Epithelial cell of prostate (primary cell): ENCODE data around the gene AMN1.
"Not testable (repeated sequence)": the region's sequence is repeated elsewhere in the genome, so short reads cannot be mapped to it uniquely, and the experiment has no call there.

Experiments
- DNase-seq: peaks from one replicate; pipeline ENCODE4 v3.0.0-alpha.2; 2011; ENCODE audit warnings: low read depth, low spot score
- H3K27ac ChIP-seq: fragments of 450-650 bp; 2 replicates; pipeline ENCODE4 v1.5.1; 2017; ENCODE audit warnings: mild to moderate bottlenecking

Gene AMN1

DNA sequence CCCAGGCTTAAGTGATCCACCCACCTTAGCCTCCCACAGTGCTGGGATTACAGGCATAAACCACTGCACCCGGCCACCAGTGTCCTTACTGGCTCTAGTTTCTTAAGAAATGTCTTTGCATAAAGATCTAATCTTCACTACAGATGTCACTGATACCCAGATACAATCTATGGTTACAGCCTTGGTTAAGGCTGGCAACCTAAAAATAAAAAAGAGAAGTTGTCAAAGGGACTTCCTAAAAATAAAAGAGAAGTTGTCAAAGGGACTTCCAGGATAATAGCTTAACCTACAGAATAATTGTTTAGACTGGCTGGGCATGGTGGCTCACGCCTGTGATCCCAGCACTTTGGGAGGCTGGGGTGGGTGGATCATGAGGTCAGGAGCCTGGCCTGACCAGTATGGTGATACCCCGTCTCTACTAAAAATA lies 41.7 kb downstream of the AMN1 start:
- H3K27ac ChIP-seq: no peak overlapping the region
- DNase-seq: no peak

DNA sequence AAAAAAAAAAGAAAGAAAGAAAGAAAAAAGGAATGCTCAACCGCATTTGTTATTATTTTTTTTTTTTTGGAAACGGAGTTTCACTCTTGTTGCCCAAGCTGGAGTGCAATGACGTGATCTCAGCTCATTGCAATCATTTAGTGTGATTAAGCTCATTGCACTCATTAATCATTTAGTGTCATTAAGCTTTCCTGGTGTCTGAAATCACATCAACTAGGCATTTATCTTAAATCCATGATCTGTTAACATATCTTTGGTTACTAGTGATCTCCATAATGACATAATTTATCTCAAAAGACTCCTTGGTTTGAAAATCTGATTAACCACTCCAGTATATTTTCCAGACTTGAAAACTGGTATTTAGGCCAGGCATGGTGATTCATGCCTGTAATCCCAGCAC lies 43.0 kb downstream of the AMN1 start:
- DNase-seq: no peak
- no peak overlapping the region for H3K27ac ChIP-seq

DNA sequence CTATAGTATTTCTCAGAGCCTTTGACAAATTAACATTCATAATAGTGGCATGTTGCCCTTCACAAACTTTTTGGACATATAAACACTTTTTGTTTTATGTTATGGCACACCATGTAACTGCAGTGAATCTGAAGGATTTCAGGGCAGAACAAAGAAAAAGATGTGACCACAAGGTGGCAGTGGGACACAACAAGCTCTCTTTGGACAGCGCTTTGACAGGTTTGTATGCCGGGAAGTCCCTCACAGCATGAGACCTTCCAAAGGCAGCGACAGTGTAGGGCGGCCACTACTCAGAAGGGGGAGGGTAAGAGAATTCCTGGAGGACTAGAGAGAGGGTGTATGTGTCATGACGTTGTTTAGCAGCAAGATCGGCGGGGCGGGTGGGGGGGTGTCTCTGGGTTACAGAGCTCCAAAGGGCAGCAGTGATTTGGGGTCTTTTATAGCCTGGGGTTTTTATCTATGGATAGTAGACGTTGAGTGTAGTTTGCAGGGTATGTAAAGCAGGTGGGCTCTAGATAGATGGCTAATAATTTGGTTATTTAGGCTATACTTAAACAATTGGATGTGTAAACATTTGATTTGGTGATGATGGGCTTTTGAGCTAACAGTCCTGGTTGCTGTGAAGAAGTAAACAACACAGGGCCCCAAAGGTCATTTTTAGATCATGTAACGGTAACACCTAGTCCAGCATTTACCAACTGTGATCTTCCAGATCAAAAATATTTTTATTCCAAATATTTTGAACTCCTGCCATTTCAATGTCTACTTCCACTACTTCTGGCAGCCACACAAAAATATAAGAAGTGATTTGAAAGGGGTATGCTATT lies 46.5 kb downstream of the AMN1 start:
- peak; percentile 43 for DNase-seq

DNA sequence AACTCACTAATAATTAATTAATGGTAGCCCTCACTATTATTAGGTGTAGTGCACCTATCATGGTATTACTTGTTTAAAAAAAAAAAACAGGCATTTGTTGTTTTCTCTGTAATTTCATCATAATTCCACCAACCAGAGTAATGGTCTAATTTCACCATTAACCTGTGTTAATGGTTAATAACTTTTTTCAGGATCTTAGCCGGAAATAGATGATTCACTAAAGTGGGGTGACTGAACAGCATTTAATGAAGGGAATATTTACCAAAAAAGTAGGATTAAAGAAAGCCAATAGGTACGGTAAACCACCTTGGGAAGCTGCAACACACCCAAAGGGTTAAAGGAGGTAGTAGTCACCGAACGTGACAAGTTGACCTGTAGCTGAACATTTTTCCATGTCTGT lies 56.3 kb downstream of the AMN1 start:
- no peak overlapping the region for H3K27ac ChIP-seq
- no peak for DNase-seq

More for the DNA sequence above, 46.5 kb downstream of the AMN1 start:
- H3K27ac ChIP-seq: no peak overlapping the region

DNA sequence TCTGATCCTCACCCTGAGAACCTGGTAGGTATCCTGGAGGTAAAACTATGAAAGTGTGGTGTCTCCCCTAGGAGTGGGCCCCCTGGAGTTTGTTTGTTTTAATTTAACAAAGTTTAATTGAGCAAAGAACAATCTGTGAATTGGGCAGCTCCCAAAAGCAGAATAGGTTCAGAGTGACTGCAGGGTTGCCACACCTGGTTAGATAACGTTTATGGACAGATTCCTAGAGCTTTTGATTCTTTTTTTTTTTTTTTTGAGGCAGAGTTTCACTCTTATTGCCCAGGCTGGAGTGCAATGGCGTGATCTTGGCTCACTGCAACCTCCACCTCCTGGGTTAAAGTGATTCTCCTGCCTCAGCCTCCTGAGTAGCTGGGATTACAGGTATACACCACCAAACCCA lies 59.2 kb downstream of the AMN1 start:
- not testable (repeated sequence) for H3K27ac ChIP-seq, DNase-seq

DNA sequence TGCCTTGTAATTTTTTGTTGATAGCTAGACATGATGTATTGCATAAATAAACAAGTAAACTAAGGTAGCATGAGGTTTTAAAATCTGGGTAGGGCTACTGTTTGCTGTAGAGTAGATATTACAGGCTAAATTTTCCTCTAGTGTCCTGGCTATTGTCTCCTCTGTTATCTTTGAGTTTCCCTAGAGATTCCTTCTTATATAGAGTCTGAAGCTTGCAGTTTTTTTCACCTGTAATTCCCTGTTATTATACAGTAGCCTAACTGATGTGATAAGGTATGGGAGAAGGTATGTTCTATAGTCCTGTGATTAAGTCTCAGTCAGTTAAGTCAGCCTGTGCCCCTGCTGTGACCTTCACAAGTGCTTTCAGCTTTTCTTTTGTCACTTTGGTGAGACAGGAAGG lies 59.8 kb downstream of the AMN1 start:
- H3K27ac ChIP-seq: no peak overlapping the region
- DNase-seq: no peak

DNA sequence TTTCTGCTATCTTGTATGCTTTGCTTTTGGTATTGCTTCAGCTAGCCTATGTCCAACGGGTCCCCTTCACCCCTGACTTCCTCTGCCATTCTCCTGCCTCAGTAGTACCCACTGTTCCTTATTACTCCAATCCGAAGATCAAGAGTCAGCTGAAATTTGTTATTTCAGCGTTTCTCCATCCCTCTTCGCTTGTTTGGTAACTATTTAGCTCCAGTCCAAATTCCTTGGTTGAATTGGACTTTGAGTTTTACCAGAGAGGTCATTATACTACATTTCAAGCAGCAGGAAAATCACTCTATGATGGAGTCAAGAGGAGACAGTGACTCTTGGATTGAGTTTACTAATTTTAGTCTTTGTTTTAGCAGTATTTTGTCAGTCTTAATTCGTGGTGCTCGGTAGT lies 64.8 kb downstream of the AMN1 start:
- H3K27ac ChIP-seq: no peak overlapping the region
- no peak for DNase-seq

DNA sequence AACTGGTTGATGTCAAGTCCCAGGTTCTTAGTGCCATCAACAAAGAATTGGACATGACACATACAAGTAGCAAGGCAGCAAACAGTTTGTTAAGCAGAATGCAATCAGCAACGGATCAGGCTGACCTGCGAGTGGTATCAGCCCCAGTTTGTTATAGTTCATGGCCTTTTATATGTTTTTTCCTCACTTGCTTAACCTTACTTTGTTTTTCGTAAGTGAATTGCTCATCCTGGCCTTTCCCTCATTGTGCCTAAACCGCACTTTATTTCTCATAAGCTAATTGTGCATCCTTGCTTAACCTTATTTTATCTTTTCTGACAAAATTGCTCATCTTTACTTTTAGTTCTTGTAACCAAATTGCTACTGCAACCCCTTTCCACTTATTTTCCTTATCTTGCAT lies 65.2 kb downstream of the AMN1 start:
- H3K27ac ChIP-seq: no peak overlapping the region
- DNase-seq: no peak

DNA sequence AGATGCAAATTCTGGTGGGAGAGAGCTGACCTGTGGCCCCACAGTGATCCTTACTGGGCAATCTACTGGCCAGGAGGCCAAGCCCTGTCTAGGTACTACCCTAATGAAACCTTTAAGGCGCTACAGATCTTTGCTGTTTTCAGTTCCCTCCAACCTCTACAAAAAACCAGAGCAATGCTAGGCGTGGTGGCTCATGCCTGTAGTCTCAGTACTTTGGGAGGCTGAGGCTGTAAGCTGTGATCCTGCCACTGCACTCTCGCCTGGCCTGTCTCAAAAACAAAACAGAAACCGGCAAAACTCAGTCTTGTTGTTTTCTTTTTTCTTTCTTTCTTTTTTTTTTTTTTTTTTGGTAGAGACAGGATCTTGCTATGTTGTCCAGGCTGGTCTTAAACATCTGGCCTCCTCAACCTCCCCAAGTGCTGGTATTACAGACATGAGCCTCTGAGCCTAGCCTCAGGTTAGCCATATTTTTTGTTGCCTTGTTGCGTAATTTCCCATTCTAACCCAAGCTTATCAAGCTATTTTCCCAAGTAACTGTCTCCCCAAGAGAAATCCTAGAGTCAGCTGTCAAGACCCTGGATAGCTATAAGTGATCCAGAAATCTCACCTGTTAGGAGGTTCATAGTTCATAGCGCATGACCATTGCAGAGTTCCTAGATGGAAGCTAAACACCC lies 66.5 kb downstream of the AMN1 start:
- no peak overlapping the region for H3K27ac ChIP-seq
- no peak for DNase-seq

DNA sequence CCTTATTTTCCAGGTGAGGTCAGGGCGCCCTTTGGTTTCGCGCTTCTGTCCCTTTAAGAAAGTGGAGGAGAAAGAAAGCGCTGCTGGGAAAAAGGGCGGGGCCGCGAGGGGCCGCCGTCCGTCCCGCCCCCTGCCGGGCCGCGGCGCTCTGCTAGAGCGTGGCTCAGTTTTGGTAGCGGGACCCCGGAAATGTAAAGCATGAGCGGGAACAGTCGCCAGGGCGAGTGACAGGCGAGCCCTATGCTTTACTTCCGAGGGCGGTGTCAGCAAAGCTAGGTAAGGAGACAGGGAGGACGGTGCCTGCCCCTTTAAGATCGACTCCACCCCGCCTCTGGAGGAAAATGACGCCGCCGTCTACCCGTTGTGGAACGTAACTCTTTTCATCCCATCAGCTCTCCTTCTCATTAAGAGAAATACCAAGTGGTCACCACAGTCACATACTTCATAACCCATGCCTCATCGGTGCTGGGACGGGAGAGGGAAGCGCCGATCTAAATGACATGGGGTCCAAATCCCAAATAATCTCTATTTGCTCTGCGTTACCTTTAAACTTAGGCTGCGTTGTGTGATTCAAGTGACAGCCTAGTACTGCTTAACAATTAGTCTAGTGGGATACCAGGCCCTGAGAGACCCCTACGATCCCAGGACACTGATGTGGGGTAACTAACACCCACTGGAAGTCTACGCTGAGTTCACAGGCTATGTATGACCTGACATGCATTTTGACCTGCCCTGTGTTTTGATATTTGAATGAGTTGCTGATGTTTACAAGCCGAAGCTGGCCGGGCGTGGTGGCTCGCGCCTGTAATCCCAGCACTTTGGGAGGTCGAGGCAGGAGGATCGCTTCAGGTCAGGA lies 69.5 kb downstream of the AMN1 start, which contains the start of gene ETFBKMT:
Gene ETFBKMT (plus strand): TSS at position 602 of the 856 bp plus-strand sequence. CDS start 2,266 bp downstream, outside the sequence.
- H3K27ac ChIP-seq: peak within 1 kb of the TSS; percentile 93
- DNase-seq: peak; percentile 68

DNA sequence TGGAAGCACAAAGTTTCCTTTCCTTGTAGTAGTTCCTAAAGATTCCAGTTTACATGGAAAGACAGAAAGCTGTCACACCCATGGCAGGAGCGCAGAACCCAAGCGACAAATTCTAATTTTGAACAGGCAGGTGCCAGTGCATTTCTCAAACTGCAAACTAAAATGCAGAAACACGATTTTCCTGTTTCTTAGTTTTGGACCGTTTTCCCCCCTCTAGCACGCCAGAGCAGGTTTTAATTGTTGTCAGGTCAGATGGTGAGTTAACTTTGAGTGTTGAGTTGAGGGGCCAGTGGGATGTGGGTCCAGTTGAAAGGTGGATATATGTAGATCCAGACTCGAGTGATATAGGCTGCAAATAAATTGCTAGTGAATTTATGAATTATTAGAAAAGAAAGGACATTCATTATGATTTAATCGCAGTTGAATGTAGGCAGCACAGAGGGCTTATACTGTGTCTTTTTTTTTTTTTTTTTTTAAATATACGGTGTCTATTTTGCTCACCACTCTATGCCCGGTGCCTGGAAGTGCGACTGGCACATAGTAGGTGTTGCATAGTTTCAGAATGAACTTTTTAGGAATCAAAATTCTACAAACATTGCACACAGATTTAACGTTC lies 70.2 kb downstream of the AMN1 start:
- H3K27ac ChIP-seq: peak overlapping the region; percentile 93
- no peak for DNase-seq

DNA sequence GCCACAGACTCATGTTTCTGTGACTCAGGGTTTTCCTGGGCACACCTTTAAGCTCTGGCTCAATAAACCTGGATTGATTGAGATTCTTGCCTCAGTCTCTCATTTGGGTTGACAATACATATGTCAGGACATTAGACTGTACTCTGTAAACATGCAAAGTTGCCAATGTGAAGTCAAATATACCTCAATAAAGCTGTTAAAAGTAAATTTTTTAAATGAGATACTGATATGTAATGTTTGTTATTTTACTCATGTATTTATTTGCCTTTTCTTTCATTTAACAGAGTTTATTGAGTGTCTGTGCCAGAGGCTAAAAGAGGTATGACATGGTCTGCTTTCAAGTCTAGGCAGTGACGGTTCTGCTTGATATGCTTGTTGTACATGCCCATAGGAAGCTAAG lies 73.0 kb downstream of the AMN1 start:
- no peak for DNase-seq
- peak overlapping the region; percentile 46 for H3K27ac ChIP-seq

DNA sequence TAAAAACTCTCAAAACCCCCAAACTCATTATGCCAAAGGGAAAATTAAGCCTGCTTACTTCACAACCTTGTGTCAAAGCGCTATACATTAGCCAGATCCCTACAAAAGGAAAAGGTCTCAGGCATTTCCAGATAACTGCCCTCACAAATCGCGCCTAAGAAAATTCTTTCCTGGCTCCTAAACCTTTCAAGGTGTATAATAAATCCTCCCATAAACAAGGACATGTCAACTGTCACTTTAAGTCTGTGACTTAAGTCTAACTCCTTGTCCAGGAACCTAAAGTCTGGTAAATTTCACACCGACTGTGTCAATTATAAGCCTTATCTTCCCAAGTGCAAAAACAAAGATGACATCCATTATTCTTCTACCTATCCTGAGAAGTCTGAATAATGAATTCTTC lies 73.6 kb downstream of the AMN1 start:
- no peak for DNase-seq
- peak overlapping the region; percentile 46 for H3K27ac ChIP-seq

DNA sequence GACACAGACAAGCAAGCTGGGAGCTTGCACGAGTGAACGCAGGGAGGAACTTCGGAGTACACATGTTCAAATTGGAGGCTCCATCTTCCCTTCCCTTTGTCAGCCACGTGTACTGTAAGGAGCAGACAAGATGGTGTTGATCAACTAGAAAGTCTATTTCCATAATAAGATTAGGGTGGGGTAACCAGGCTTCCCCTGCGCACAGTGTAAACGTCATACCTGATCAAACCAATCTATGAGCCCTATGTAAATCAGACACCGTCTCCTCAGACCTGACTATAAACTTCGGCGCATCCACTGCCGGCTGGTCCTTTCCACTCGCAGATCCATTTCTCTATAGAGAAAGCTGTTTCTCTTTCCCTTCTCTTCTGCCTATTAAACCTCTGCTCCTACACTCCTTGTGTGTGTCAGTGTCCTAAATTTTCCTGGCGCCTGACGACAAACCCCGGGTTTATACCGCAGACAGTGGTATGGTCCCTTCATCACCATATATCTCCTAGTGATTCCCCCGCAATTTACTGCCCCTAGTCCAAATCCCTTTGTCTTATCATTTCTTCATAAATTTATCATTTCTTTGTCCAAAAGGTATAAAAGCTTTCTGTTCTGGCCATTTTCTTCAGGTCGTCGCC lies 76.8 kb downstream of the AMN1 start:
- DNase-seq: no peak
- no peak overlapping the region for H3K27ac ChIP-seq

DNA sequence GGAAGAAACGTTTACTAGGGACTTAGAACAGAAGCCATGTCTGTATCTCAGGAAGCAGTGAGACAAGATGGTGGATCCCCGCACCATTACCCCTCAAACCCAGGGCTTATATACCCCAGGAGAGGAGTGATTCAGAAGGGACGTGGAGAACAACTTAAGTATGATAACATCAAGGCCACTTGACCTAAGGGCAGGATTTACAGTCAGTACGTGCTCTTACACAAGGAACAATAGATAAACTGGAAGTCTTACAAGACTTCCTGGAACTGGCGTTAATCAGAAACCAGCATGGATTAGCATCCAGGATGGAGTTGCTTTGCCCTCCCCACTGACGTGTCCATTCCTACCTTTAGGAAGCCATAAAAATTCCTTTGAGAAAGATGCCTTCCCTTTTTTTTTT lies 77.9 kb downstream of the AMN1 start:
- peak overlapping the region; percentile 31 for H3K27ac ChIP-seq
- no peak for DNase-seq

DNA sequence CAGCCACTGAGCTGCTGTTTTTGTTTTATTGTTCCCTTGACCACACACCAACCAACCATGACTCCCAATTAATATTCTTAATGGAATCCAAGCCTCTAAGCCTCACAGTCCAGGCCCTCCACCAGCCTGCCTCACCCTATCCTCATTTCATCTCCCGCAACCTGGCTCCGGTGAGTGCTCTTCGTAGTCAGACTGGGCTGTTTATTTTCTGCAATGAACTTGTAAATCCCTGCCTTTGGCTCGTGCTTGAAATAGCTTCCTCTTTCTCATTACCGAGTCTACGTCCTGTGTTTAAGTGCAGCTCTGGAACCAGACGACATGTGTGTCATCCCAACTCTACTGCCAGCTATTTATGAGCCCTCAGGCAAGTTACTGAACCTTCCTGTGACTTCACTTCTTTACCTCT lies 81.7 kb downstream of the AMN1 start:
- peak; percentile 56 for DNase-seq
- peak overlapping the region; percentile 59 for H3K27ac ChIP-seq

DNA sequence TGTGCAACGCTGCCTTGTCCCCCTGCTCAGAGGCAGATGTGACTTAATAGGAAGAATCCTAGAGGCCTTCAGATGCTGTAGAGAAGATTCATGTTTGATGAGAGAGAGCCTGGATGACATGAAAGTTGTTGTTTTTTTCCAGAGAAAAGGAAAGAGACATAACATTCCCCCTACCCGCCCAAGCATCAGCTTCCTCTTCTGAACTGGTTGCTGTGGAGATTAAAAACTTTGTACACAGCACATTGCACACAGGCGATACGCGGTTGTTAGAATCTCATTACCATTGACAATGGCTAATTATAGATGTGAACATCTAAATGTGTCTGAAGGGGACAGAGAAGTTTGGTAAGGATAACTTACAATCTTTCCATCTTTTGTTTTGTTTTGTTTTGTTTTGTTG lies 82.9 kb downstream of the AMN1 start:
- H3K27ac ChIP-seq: no peak overlapping the region
- DNase-seq: no peak

DNA sequence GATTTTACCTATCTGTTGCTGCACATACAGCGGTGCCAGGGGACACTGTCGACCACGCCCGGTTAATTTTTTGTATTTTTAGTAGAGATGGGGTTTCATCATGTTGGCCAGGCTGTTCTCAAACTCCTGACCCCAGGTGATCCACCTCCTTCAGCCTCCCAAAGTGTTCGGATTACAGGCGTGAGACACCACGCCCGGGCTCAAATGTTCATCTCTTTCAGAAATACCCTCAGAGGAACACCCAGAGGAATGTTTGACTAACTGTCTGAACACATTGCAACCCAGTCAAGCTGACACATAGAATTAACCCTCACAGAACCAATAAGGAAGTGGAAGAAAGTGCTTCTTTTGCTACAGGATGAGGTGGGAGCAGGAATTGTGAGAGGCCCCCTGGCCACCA lies 84.3 kb downstream of the AMN1 start:
- DNase-seq: no peak
- no peak overlapping the region for H3K27ac ChIP-seq

DNA sequence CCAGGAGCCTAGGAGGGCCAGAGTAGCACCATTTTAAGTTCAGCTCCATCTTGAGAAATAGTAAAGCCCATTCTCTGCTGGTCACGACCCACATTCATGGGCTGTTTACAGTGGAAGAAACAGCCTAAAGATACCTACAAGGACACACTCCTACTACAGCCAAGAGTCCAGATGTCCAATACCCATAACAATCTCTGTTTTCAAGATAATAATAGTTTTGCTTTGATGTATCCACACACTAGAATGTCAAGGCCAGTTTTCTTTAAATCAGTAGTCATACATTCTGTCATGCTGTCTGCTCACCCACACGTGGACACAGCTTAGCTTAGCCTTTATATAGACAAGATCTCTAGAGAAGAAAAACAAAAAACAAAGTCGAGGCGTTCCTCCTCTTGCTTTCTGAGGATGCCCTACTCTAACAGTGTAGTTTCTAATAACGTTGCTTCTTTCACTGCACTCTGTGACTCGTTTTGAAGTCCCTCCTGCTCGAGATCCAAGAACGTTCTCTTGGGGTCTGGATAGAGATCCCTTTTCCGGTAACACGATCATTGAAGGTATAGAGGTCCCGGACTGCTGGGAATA lies 87.2 kb downstream of the AMN1 start:
- DNase-seq: no peak
- no peak overlapping the region for H3K27ac ChIP-seq

DNA sequence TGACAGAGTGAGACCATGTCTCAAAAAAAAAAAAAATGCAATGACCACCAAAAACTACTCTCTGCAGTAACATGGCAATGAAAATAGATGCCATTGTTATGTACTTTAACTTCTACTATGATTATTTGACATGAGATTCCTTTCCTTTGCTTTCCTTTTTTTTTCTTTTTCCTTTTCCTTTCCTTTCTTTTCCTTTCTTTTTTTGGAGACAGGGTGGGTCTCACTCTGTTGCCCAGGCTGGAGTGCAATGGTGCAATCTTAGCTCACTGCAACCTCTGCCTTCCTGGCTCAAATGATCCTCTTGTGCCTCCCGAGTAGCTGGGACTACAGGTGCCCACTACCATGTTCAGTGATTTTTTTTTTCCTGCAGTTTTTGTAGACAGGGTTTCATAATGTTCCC lies 94.2 kb downstream of the AMN1 start:
- H3K27ac ChIP-seq: no peak overlapping the region
- DNase-seq: no peak
